Right atrium auricular region (tissue), 2 donors: Measurements from ENCODE around the gene ADAMTS2. TPM values are rescaled to one million over a fixed set of nuclear protein-coding genes. Genes with fewer than 3 reads are reported as not detected.

Source experiments
- DNase-seq: peaks from one replicate; pipeline ENCODE4 v3.0.0-alpha.2; 2019; ENCODE audit warnings: low spot score
- H3K27ac ChIP-seq, 2 donors: fragments of 200-600 bp; sonication (generic); 1 replicate in 1 of 2; 2 replicates in 1 of 2; pipeline ENCODE4 v1.5.1; 2016 to 2019
- H3K27me3 ChIP-seq, 2 donors: fragments of 200-600 bp; sonication (generic); one replicate each; pipeline versions ENCODE4 v1.5.1 to v1.6.0; 2017 to 2019
- H3K36me3 ChIP-seq: fragments of 200-600 bp; sonication (generic); one replicate; pipeline ENCODE4 v1.5.1; 2016
- H3K4me1 ChIP-seq, 2 donors: fragments of 200-600 bp; sonication (generic); one replicate each; pipeline versions ENCODE4 v1.5.1 to v1.6.0; 2017 to 2019
- H3K4me3 ChIP-seq, 2 donors: fragments of 200-600 bp; sonication (generic); 1 replicate in 1 of 2; 2 replicates in 1 of 2; pipeline ENCODE4 v1.5.1; 2017 to 2019; ENCODE audit warnings: mild to moderate bottlenecking in 1 of 2, moderate library complexity in 1 of 2
- H3K9me3 ChIP-seq, 2 donors: fragments of 200-600 bp; sonication (generic); one replicate each; pipeline ENCODE4 v1.5.1; 2019
- CTCF ChIP-seq, 2 donors: fragments of 200-600 bp; sonication (generic); IDR thresholded peaks; one replicate each; pipeline ENCODE4 v1.5.1; 2019; ENCODE audit warnings: antibody characterized with exemption in 2 of 2
- total RNA-seq, 2 donors: library from RNA; depleted of rRNA; stranded (reverse); fragments of >200 nt; gene quantifications; one replicate each; pipeline ENCODE4 v1.1.0, GENCODE V29; 2016

ADAMTS2 gene
- total RNA-seq, 2 donors from 2014 or later, result 13.6 to 13.7 TPM

- Histone ChIP-seq H3K27me3 (no peaks in the 10 kb centered on the region), H3K36me3 (no peaks in the 10 kb centered on the region), H3K4me3 (no peak overlapping the region), H3K4me1 (peaks cover 0 to 15% of the 10 kb centered on the region in 2 donors), H3K9me3 (peaks cover 0 to 4% of the 10 kb centered on the region in 2 donors), H3K27ac (no peak overlapping the region)
- DNase-seq, result no peak
- TF ChIP-seq CTCF (IDR thresholded peaks at IDR 0.05), result no peak
Observed at GRCh38 chr5:179297486-179298180, 47.6 kb downstream of the ADAMTS2 start.

- TF ChIP-seq CTCF (IDR thresholded peaks at IDR 0.05), result no peak
- H3K9me3 ChIP-seq, result peaks cover 0 to 4% of the 10 kb centered on the region in 2 donors
- no peaks in the 10 kb centered on the region for H3K36me3 ChIP-seq
- H3K4me3 ChIP-seq, result no peak overlapping the region
- DNase-seq, result no peak
- no peaks in the 10 kb centered on the region for H3K27me3 ChIP-seq
- no peak overlapping the region for H3K27ac ChIP-seq
- peaks cover 0 to 11% of the 10 kb centered on the region in 2 donors for H3K4me1 ChIP-seq
Observed at GRCh38 chr5:179297026-179297425, 48.2 kb downstream of the ADAMTS2 start.

- Histone ChIP-seq H3K4me1 (peaks cover 0 to 5% of the 10 kb centered on the region in 2 donors), H3K4me3 (no peak overlapping the region), H3K36me3 (no peaks in the 10 kb centered on the region), H3K27ac (no peak overlapping the region), H3K9me3 (peaks cover 0 to 4% of the 10 kb centered on the region in 2 donors), H3K27me3 (no peaks in the 10 kb centered on the region)
- TF ChIP-seq CTCF (IDR thresholded peaks at IDR 0.05), result no peak
- DNase-seq, result no peak
Observed at GRCh38 chr5:179296150-179296821, 49.0 kb downstream of the ADAMTS2 start.

- DNase-seq, result no peak
- H3K4me1 ChIP-seq, result peaks cover 0 to 5% of the 10 kb centered on the region in 2 donors
- H3K9me3 ChIP-seq, result peaks cover 0 to 4% of the 10 kb centered on the region in 2 donors
- TF ChIP-seq CTCF (IDR thresholded peaks at IDR 0.05), result no peak
- H3K27ac ChIP-seq, result peak overlapping the region in 1 of 2 donors; percentile 29
- H3K4me3 ChIP-seq, result no peak overlapping the region
- H3K36me3 ChIP-seq, result no peaks in the 10 kb centered on the region
- H3K27me3 ChIP-seq, result no peaks in the 10 kb centered on the region
Observed at GRCh38 chr5:179295778-179296149, 49.5 kb downstream of the ADAMTS2 start.

GRCh38 chr5:179294891-179295777 lies 50.1 kb downstream of the ADAMTS2 start:
- DNase-seq, result peak; percentile 79

More at GRCh38 chr5:179294891-179295777, 50.1 kb downstream of the ADAMTS2 start:
- Histone ChIP-seq H3K36me3 (no peaks in the 10 kb centered on the region), H3K27ac (peak overlapping the region in 1 of 2 donors; percentile 29), H3K27me3 (no peaks in the 10 kb centered on the region), H3K9me3 (peaks cover 0 to 4% of the 10 kb centered on the region in 2 donors), H3K4me1 (peaks cover 0 to 5% of the 10 kb centered on the region in 2 donors), H3K4me3 (no peak overlapping the region)
- TF ChIP-seq CTCF (IDR thresholded peaks at IDR 0.05), result no peak
